Activated CD8-positive, alpha-beta T cell treated with anti-CD3 and anti-CD28 coated beads, Interleukin-2, amount 10 ng/mL, durations not matched to agents 7 days and 5 days (primary cell): ENCODE data around the gene VASN. TPM values are rescaled to one million over a fixed set of nuclear protein-coding genes. Genes with fewer than 3 reads are reported as not detected.

Experiments used
- ATAC-seq: fragments of 150-1000 bp; cut with Tn5 transposase; one replicate; pipeline ENCODE4 v1.10.0; 2021; ENCODE audit warnings: moderate library complexity
- CTCF ChIA-PET: fragments of 350-600 bp; sonication (Branson Sonifier 250); formaldehyde crosslinking; loops from one replicate; lab custom pipeline; 2021; ENCODE audit warnings: antibody characterized with exemption; lab: Charles Lee
- POLR2A ChIA-PET: fragments of 350-600 bp; sonication (Branson Sonifier 250); formaldehyde crosslinking; loops from one replicate; lab custom pipeline; 2021; ENCODE audit warnings: antibody characterized with exemption; lab: Charles Lee
- DNase-seq: peaks from one replicate; pipeline ENCODE4 v3.0.0-alpha.2; 2020
- H3K27ac Mint-ChIP-seq: one replicate; pipeline ENCODE4 v1.8.0; 2021; ENCODE audit warnings: mild to moderate bottlenecking, mixed read lengths
- H3K27me3 Mint-ChIP-seq: one replicate; pipeline ENCODE4 v1.8.0; 2021; ENCODE audit warnings: low read depth, mixed read lengths
- H3K36me3 Mint-ChIP-seq: one replicate; pipeline ENCODE4 v1.8.0; 2021; ENCODE audit warnings: low read depth, mixed read lengths
- H3K4me1 Mint-ChIP-seq: one replicate; pipeline ENCODE4 v1.8.0; 2021; ENCODE audit warnings: low read depth, mixed read lengths
- H3K4me3 Mint-ChIP-seq: one replicate; pipeline ENCODE4 v1.8.0; 2021; ENCODE audit warnings: mild to moderate bottlenecking, mixed read lengths
- H3K9me3 Mint-ChIP-seq: one replicate; pipeline ENCODE4 v1.8.0; 2022; ENCODE audit warnings: mixed read lengths; ENCODE audit not compliant: insufficient read depth
- total RNA-seq, 2 experiments: library from RNA; stranded (reverse); gene quantifications; one replicate each; pipeline ENCODE4 v1.2.3, GENCODE V29; 2021

VASN gene
- total RNA-seq = not detected

DNA sequence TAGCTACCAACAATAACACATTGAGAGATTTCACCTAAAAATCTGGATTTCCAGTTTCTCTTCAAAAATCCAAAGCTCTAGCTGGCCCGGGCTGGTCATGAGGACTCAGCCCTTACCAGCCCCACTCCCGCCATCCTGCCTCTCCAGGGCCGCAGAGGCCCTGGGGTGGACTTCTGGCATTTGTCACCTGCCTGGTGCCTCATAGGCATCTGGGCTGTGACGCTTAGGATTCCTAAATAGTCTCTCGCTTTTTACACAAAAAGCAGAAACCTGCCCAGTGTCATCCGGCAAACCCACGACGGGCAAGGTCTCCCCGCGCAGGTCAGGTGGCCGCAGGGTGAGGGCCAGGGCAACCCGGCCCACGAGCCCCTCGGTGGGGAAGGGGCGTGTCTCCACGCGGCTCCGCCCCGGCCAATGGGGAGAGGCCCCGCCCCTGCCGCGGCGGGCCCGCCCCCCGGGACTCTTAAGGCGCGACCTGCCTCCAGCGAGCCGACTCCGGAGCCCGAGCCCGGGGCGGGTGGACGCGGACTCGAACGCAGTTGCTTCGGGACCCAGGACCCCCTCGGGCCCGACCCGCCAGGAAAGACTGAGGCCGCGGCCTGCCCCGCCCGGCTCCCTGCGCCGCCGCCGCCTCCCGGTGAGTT, at the start of gene VASN:
VASN (plus strand) TSS at position 492 of the 644 bp plus-strand sequence. CDS start 9,030 bp downstream, outside the sequence.
- peaks cover 2% of the 10 kb centered on the region for H3K4me1 Mint-ChIP-seq
- no peaks in the 10 kb centered on the region for H3K9me3 Mint-ChIP-seq
- ChIA-PET CTCF (interaction anchor here (0.9 to 1.3 kb wide), 3 partner anchors 12 to 43 kb away, joined by 3 to 6 read pairs (median 3); no protein-coding TSS in a partner anchor), POLR2A (no interaction called here)
- peak; percentile 68 for ATAC-seq
- H3K27ac Mint-ChIP-seq = no peak within 1 kb of the TSS
- H3K4me3 Mint-ChIP-seq = peak within 1 kb of the TSS; percentile 55
- H3K36me3 Mint-ChIP-seq = peaks cover 5% of the 10 kb centered on the region
- peak; percentile 61 for DNase-seq
- no peaks in the 10 kb centered on the region for H3K27me3 Mint-ChIP-seq

DNA sequence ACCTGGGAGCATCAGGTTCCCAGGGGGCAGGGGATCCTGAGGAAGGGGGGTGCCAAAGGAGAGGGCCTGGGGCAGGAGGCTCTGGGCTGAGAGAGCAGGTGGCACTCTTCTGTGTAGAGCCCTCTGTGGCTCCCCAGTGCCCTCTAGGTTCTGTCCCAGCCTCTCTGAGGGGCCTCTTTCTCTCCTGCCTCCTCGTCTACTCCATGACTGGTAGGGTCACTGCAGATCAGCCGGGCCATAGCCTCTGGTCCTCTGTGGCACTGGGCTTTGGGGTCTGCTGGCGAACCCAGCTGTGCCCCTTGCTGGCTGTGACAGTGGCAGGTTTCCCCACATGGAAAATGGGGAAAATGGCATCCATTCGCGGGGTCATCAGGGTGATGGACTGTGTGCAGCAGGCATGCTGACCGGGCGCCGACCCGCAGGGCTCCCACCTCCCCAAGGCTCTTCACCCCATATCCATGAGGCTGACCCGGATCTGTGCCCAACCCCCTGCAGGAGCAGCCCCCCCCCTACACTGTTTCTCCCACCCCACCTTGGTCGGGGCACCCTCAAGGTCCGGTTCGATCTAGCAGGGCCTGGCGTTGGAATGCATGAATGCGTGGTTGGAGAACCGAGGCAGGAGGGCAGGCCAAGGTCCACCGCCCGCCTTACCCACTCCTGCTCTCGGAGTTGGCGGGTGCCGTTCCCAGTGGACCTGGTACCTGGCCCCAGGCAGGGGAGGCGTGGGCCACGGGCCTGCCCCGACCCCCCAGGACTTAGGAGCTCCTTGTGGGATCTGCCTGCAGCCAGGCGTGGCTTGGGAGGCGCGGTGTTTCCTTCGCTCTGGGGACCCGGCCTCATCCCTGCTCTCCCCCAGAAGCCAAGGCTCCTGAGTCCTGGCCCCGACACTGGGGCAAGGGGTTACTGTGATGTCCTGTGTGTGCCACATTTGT, 49.3 kb upstream of the VASN start:
- Mint-ChIP-seq H3K36me3 (no peaks in the 10 kb centered on the region), H3K4me1 (peaks cover 24% of the 10 kb centered on the region), H3K27ac (no peak overlapping the region), H3K9me3 (no peaks in the 10 kb centered on the region), H3K4me3 (no peak overlapping the region), H3K27me3 (peaks cover 2% of the 10 kb centered on the region)
- ATAC-seq (no peak), DNase-seq (no peak)
- POLR2A ChIA-PET = no interaction called here
- CTCF ChIA-PET = interaction anchor here (1.2 to 1.6 kb wide), 2 partner anchors 10 to 13 kb away, joined by 4 to 5 read pairs; no protein-coding TSS in a partner anchor

DNA sequence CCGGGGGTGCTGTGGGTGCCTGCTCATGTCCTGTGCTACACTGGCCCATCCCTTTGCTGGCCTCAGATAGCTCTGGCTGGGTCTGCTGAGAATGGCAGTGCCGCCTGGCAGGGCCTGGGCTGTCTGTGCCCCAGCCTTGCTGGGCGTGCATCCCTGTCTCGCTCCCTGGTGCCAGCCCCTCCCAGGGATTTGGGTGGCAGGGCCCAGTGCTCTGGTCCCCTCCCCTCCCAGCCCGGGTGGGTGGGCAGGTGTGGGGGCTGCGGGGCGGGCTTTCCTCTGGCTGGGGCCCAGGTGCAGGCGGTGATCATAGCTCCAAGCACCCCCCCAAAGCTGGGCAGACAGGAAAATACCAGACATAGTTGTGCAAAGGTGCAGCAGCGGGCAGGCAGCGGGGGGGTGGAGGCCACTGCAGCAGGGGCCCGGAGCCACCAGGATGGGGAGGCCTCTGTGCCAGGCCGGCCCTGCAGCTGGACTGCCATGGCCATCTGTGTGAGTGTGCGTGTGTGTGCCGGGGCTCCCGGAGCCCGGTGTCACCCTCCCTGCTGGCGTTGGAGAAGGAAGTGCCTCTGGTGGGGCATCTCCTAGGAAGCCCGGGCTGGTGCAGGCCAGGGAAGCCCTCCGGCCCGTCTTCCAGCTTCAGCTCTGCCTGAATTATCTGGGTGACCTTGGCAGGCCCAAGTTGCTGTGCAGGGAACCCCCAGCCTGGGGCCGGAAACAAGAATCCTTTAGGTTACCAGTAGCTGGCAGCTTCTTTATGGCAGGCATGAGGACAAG, 48.4 kb upstream of the VASN start:
- DNase-seq (no peak), ATAC-seq (no peak)
- Mint-ChIP-seq H3K36me3 (no peaks in the 10 kb centered on the region), H3K4me1 (peaks cover 23% of the 10 kb centered on the region), H3K27ac (no peak overlapping the region), H3K27me3 (no peaks in the 10 kb centered on the region), H3K4me3 (no peak overlapping the region), H3K9me3 (no peaks in the 10 kb centered on the region)
- CTCF ChIA-PET = interaction anchor here (1.2 kb wide), 1 partner anchor 14 kb away, joined by 5 read pairs; no protein-coding TSS in a partner anchor
- POLR2A ChIA-PET = interaction anchor here (0.6 kb wide), 1 partner anchor 12 kb away, joined by 3 read pairs; no protein-coding TSS in a partner anchor

DNA sequence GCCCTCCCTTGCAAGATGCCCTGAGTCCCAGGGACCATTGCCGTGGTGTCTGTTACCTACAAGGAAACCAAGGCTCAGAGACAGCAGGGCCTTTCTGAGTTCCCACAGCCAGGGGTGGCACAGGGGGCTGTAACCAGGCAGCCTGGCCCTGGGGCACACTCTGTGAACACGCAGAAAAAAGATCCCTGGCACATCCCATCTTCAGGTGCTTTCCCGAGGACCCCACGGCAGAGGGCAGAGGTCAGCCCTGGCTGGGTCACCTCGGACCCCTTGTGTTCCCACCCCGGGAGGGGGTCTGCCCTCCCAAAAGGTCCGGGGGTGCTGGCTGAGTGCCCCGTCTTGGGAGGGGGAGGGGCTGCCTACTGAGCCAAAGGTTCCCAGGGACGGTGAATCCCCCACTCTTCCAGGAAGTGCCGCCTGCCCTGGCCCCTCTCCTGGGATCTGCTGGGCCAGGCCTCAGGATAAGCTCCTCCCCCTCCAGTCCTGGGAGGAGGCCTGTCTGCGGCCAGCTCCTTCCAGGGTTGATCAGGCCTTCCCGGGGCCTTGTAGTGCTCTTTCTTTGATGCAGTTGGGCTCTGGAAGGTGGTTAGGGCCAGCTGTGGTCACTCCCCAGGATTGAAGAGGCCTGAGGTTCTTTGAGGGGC, 47.7 kb upstream of the VASN start:
- ChIA-PET POLR2A (interaction anchor here (0.6 kb wide), 1 partner anchor 13 kb away, joined by 3 read pairs; no protein-coding TSS in a partner anchor), CTCF (interaction anchor here (1.2 kb wide), 1 partner anchor 15 kb away, joined by 5 read pairs; no protein-coding TSS in a partner anchor)
- H3K4me1 Mint-ChIP-seq = peaks cover 19% of the 10 kb centered on the region

DNA sequence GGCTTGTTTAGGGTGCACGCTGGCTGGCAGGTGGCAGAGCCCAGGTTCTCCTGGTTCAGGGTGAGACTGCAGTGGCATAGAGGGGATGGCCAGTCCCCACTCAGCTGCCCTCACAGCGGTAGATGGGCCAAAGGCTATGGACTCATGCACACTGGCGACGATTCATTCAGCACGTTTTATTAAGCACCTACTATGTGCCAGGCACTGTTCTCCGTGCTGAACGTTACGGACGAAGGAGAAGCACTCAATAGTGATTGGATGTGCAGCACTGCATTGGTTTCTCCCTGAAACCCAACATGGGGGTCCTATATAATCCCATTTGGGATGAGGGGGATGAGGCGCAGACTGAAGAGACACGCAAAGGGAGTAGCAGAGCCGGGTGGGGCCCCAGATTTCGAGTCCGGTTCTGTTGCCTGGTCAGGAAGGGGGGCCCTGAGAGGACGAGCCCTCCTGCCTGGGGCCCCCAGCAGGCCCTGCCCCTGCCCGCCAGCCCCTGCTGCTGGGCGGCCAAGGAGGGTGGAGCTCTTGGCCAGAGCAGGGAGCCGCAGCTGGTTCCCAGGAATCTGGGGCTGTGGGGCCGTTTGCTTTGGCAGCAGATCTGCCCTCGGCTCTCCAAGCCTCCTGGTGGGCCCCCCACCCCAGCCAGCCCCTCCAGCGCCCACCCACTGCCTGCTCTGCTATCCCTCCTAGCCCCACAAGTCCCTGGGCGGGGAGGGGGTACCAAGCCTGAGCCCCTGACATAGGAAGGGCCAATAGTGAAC, 47.0 kb upstream of the VASN start:
- Mint-ChIP-seq H3K27me3 (no peaks in the 10 kb centered on the region), H3K9me3 (no peaks in the 10 kb centered on the region), H3K4me1 (peaks cover 12% of the 10 kb centered on the region), H3K4me3 (no peak overlapping the region), H3K36me3 (no peaks in the 10 kb centered on the region), H3K27ac (no peak overlapping the region)
- POLR2A ChIA-PET = no interaction called here
- ATAC-seq (no peak), DNase-seq (no peak)
- CTCF ChIA-PET = no interaction called here

More for the DNA sequence above, 47.7 kb upstream of the VASN start:
- Mint-ChIP-seq H3K27ac (no peak overlapping the region), H3K27me3 (no peaks in the 10 kb centered on the region), H3K36me3 (no peaks in the 10 kb centered on the region), H3K9me3 (no peaks in the 10 kb centered on the region), H3K4me3 (no peak overlapping the region)
- ATAC-seq (no peak), DNase-seq (no peak)

DNA sequence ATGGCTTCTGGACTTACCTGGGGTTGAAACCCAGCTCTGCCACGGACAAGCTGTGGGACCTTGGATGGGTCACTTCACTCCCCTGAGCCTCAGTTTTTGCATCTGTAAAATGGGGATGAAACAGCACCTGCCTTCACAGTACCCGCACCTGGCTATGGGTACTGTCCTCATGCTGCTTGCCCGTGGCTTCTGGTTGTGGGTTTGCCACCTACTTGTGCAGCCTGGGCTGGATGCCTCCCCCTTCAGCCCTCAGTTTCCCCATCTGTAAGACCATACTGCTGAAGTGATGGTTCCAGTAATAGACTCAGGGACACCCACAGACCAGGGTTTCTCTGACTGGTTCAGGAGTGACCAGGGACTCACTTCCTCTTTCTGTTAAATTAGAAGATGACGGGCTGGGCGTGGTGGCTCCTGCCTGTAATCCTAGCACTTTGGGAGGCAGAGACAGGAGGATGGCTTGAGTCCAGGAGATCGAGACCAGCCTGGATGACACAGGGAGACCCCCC, 46.3 kb upstream of the VASN start:
- no peaks in the 10 kb centered on the region for H3K27me3 Mint-ChIP-seq
- peaks cover 9% of the 10 kb centered on the region for H3K4me1 Mint-ChIP-seq
- no peak overlapping the region for H3K27ac Mint-ChIP-seq
- no peaks in the 10 kb centered on the region for H3K9me3 Mint-ChIP-seq
- POLR2A ChIA-PET = no interaction called here
- ATAC-seq = no peak
- CTCF ChIA-PET = no interaction called here
- no peak for DNase-seq
- H3K4me3 Mint-ChIP-seq = no peak overlapping the region
- no peaks in the 10 kb centered on the region for H3K36me3 Mint-ChIP-seq

DNA sequence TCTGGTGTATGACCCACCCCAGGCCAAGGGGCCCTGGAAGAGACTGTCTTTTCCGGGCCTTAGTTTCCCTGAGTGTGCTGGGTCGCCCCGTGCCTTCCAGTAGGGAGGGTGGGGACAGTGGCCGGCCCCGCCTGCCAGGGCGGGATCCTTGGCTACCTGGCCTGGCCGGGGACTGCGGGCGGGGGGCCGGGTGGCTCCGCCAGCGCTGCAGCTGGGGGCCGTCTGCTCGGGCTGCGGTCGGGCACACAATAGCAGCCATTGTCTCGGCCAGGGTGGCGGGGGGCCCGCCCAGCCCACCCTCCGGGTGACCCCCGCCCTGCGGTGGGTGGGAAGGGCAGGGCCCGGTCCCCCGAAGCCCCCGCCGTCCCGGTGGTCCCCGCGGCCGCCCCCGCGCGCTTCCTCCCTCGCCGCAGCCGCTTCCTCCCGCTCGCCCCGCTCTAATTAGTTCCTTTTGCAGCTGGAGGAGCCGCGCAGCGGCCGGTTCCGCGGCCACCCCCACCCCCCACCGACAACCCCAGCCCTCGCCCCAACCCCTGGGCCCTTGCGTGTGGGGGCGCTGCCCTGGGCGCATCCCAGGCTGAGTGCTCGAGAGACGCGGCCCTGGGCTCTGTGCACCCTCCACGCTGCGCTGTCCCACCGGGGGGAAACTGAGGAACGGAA, 44.1 kb upstream of the VASN start:
- peak; percentile 32 for ATAC-seq
- POLR2A ChIA-PET = interaction anchor here (0.9 to 1.0 kb wide), 2 partner anchors 16 to 23 kb away, joined by 3 read pairs; partner anchors contain the start of gene PAM16

DNA sequence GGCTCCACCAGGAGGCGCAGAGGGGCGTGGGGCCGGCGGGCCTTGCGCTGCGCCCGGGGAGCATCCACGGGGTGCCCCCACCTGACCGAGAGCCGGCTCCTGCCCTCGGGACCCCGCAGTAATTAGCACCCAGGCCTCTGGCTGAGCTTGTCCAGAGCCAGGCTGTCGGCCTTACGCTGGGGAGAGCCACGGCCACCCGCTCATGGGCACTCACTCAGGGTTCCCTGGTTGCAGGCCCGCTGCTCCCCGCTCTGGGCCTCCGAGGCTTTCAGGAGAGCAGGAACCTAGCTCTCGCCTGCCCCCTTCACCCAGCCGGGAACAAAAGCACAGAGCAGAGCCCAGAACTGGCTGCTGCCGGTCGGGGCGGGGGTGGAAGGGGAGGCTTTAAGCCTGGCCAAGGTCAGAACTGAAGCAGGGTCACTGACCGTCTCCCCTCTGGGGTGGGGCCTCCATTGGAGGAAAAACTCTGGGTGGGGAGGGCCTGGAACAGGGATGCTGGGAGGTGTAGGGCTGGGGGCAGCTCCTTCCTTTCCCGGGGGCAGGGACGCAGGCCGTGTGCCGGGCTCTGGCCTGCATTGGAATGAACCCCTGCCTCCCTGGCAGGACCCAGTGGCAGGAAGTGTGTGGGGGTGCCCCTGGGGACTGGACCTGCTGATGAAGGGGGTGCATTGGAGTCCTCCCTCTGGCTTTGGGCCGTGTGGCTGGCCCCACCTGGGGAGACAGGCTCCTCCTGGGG, 43.4 kb upstream of the VASN start:
- H3K9me3 Mint-ChIP-seq = no peaks in the 10 kb centered on the region
- H3K27ac Mint-ChIP-seq = no peak overlapping the region
- POLR2A ChIA-PET = interaction anchor here (0.9 to 1.0 kb wide), 2 partner anchors 16 to 23 kb away, joined by 3 read pairs; partner anchors contain the start of gene PAM16
- CTCF ChIA-PET = interaction anchor here (0.6 to 4.0 kb wide), 16 partner anchors 13 to 345 kb away, joined by 3 to 30 read pairs (median 6); partner anchors contain the start of genes PAM16 and TFAP4
- peaks cover 9% of the 10 kb centered on the region for H3K4me1 Mint-ChIP-seq
- H3K4me3 Mint-ChIP-seq = peak overlapping the region; percentile 48
- no peaks in the 10 kb centered on the region for H3K36me3 Mint-ChIP-seq
- ATAC-seq = peak; percentile 74
- H3K27me3 Mint-ChIP-seq = no peaks in the 10 kb centered on the region
- DNase-seq = peak; percentile 69

More for the DNA sequence above, 44.1 kb upstream of the VASN start:
- Mint-ChIP-seq H3K4me3 (peak overlapping the region; percentile 48), H3K36me3 (no peaks in the 10 kb centered on the region), H3K9me3 (no peaks in the 10 kb centered on the region), H3K4me1 (peaks cover 9% of the 10 kb centered on the region), H3K27me3 (no peaks in the 10 kb centered on the region), H3K27ac (no peak overlapping the region)
- CTCF ChIA-PET = interaction anchor here (0.8 to 4.0 kb wide), 16 partner anchors 13 to 345 kb away, joined by 3 to 30 read pairs (median 6); partner anchors contain the start of genes PAM16 and TFAP4
- no peak for DNase-seq
